HG03354 (cell line): ENCODE results near the gene POP4.

Experiments used
- ATAC-seq: cut with Tn5 transposase; IDR thresholded peaks from one replicate; pipeline ENCODE4 v1.9.1; 2021; ENCODE audit warnings: mild to moderate bottlenecking; ENCODE audit not compliant: unreplicated experiment, poor library complexity, severe bottlenecking

Gene POP4

DNA sequence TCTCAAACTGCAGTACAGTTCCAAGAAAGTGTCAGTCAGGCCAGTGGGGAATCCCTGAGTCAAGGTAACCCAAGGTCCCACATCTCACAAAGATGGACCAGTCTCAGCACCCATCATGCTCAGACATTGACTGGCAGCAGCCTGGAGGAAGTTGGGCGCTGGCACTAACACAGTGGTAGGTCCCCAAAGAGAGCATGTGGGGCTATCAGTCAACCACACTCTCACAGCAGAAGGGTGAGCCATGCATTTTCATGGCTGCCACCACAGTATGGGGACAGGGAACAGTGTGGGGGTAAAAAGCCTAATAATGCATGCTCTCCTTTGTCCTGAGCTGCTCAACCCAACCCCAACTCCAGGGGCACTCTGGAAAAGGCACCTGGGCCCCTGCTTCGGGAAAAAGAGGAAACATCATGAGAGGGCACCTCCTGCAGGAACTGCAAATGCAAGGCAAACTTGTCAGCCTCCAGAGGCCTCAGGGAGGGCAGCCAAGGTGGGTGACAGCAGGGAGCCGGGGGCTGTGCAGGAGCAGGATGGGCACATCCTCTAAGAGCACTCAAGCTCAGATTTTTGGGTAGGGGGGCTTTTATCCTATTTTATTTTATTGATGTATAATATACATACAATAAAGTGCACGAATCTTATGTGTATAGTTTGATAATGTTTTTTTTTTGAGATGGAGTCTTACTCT is 49.7 kb downstream of the POP4 start:
- ATAC-seq, result no peak

DNA sequence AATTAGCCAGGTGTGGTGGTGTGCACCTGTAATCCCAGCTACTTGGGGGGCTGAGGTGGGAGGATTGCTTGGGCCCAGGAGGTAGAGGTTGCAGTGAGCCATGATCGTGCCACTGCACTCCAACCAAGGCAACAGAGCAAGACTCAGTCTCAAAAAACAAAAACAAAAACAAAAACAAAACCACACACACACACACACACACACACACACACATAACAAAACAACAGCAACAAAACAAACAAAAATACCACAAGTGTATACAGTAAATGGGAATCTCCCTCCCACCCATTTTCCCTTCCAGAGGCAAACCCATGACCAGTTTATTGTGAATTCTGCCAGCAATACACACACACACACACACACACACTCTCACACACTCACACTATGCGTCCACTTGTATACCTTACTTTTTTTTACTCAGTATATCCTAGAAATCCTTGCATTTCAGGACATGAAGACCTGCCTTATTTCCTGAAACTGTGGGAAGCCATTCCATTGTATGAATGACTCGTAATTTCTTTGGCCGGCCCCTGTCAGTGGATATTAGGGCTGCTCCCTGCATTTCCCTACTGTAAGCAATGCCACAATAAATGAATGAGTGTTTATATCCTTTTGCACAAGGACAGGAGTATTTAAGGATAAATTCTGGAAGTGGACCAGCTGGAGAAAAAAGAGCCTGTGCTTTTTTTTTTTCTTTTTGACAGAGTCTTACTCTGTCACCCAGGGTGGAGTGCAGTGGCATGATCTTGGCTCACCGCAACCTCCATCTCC is 52.3 kb downstream of the POP4 start:
- ATAC-seq, result no peak

DNA sequence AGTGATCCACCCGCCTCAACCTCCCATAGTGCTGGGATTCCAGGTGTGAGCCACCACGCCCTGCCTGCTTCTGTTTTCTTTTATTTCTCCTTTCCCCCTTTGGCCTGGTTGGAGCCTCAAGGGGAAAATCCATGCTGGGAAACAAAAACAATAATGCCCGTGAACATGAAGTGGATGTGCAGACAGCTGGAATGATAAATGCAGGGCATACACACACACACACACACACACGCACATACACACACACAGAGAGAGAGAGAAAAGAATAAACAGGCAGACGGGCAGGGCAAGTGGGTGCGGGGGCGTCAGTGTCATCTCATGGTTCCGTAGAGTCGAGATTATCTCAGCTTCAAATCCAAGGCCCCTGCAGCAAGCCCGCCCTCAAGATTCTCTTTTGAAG is 54.8 kb downstream of the POP4 start:
- ATAC-seq, result no peak

DNA sequence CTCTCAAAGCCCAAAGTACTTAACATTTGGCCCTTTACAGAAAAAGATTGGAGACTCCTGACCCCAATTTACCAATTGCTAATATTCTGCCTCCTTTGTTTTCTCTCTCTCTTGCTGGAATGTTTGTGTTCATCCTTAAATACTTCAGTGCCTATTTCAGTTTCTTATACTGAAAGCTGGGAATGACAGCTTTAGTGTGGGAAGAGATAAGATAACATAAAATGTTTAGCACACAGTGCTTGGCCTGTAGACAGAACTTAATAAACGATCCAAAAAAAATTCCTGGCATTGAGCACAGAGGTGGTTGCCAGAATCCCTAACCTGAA is 56.2 kb downstream of the POP4 start:
- ATAC-seq, result no peak

DNA sequence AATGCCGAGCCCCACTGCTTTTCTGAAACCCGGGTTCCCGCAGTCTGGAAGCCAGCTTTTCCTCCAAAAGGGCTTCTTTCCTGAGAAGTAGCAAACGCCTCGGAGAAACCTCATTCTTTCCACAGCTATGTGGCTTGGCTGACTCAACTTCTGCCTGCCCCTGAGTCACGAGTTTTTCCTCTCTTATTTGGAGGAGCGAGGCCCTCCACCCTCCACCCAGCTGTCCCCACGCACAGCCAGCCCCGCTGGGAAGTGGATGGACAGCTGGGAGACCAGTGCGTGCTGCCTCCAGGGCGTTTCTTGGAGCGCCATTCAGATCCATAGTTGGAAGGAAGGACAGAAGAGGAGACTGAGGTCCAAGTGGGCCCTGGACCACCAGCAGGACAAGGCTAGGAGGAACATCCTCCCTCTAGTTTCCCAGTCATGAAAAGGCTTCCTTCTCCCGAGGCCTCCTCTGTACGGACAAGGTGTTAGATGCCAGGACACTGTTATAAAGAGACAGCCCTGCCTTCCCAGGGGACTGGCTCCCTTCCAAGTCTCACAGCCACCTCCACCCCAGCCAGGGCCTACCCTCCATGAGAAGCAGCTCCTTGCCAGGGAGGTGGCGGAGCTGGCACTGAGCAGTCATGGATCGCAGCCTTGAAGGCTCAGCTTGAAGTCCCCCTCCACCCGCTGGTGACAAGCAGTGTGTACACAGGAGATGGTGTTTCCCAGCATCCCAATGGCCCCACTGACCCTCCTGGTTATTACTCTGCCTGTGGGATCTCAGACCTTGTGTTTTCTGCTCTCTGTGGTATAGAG is 56.7 kb downstream of the POP4 start:
- no peak for ATAC-seq

DNA sequence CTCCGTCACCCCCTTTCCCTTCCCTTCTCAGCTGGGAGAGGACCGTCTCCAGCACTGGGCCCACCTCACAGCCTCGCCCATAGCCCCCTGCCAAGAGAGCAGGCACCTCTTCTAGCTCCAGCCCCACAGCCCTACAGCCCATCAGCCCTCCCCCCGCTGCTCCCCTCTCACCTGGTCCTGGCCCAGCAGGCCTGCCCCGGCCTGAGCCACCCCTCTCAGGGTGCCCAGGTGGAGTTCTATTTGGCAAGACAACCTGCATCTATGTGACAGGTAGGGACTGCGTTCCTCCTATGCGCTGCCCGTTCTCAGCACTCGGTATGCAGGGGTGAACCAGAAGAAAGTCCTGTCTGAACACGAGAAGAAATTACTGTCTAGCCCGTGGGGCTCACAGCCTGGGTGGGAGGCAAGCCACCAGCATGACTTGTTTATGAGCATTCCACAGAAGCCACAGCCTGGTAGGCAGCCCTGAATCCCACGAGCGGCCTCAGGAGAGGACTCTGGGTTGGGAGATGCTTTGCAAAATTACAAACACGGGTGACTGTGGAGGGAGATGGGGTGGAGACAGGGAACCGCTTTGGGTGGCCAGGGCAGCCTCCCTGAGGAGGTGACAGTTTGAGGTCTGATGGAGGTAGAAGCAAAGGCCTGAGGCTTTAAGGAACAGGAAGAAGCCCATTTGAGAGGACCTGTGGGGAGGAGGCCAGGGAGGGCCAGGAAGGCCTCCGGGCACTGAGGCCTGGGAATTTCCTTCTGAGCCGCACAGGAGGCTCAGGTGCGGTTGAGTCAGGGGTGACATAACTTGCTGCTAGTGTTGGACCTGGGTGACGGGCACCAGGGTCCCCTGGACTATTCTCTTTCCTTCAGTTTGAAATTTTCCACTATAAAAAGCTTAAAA is 58.0 kb downstream of the POP4 start:
- no peak for ATAC-seq

DNA sequence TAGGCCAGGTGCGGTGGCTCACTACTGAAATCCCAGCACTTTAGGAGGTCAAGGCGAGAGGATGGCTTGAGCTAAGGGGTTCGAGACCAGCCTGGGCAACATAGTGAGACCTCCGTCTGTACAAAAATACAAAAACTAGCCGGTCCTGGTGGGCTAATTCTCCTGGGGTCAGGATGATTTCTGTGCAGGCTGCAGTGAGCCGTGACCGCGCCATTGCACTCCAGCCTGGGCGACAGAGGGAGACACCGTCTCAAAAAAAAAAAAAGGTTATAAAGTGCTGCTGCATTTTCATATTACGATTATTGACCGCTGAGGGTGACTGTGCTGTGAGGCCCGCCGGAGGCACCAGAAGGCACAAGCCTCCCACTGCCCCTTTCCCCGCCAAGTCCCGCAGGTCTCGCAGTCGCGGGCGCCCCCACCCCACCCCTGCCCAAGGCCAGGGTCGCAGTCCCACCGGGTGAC is 58.7 kb downstream of the POP4 start:
- ATAC-seq, result peak; percentile 35

DNA sequence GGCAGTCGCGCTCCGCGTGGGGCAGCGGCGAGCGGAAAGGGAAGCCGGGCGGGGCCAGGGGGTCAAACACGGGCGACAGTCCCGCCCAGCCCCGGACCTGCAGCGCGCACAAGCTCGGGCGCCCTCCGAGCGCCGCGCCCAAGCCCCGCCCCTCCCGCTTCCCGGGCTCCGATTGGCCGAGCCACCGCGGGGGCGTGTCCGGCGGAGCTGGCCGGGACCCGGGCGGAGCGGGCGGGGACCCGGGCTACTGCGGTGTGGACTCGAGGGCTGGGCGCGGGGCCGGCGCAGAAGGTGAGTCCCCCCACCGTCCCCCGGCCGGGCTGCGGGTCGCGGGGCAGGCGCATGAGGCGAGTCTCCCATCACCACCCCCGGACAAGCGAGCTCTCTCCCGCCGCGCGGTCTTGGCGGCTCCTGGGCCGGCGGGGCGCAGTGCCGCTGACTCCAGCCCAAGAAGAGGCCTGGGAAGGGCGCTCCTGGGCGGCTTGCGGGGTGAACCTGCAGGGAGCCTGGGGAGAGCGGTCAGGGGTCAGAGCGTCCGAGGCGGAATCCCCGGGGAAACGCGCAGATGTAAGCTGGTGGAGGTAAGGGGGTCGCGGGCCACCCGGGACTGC is 59.2 kb downstream of the POP4 start, which contains the start of gene PLEKHF1:
PLEKHF1 (plus strand) TSS at position 247 of the 611 bp plus-strand sequence. CDS start 8,379 bp downstream, outside the sequence.
- peak; percentile 88 for ATAC-seq

DNA sequence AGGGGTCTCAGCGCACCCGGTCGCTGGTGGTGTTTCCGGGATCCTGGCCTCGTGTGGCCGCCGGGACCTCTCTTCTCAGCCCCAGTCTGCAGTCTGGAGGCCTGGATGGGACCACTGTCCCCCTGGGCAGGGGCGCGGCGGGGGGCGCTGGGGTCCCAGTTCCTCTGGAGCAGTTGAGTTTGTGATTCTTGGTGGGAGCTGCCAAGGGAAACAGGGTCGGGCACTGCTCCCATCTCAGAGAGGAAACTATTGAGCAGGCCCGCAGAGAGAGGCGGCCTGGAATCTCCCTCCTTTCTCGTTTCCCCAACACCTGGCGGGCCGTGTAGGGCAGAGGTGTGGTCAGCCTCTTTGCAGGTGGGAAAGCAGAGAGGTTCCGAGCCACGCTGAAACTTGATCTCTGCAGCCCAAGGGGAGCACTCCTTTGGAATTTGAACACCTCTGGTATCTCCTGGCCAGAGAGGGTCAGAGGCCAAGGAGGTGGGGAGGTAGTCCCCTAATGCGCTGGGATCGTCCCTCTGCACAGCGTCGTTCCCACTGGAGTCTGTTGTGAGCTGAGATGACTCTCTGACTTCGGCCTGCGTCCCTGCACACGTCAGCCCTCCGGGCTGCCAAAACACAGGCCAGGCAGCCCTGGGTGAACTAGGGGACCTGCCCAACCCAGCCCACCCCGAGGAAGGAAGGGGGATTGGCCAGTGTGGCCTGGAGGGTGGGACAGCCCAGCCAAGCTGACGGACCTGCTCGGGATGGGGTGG is 59.9 kb downstream of the POP4 start:
- peak; percentile 23 for ATAC-seq
